ENCODE data around the gene OPN3. TPM values are rescaled to one million over a fixed set of nuclear protein-coding genes. Genes with fewer than 3 reads are reported as not detected.

OPN3 gene
- total RNA-seq, 2 experiments from 2014 or later: 10.7 to 18.9 TPM

DNA sequence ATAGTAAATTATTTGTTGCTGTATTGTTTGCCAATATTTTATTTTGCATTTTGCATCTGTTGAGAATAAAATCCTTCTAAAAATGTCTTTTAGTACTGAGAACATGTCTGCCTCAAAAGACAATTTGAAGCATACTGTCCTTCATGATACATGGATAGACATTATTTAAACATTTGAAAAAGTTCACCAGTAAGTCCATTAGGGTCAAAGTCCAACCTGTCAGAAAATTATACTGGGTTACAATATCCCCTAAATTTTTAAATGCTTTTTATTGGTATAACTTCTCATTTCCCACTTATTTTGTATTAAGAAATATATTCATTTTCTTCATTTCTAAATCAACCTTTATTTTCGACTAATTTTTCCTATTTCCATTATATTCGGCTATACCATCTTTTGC is 9.3 kb downstream of the OPN3 start:
- Histone ChIP-seq H3K9me3 (ENCODE audit: low read length) (no peaks in the 10 kb centered on the region), H3K27ac (ENCODE audit: low read depth, low read length, poor library complexity, severe bottlenecking) (no peak overlapping the region), H3K79me2 (ENCODE audit: insufficient read depth, low read depth, low read length) (0 out of 2 replicates have a peak, but pooled peaks cover 4% of the 10 kb centered on the region), H4K20me1 (ENCODE audit: insufficient read depth, low read length) (no peaks in the 10 kb centered on the region), H3K4me2 (ENCODE audit: low read length) (no peak overlapping the region), H3K36me3 (ENCODE audit: insufficient read depth, low read length) (peaks cover 32% of the 10 kb centered on the region), H2AFZ (ENCODE audit: low read length) (no peak overlapping the region), H3K4me3 (ENCODE audit: low read depth, low read length, poor library complexity, severe bottlenecking) (no peak overlapping the region), H3K9me2 (ENCODE audit: insufficient read depth, low read length) (no peaks in the 10 kb centered on the region), H3K4me1 (ENCODE audit: insufficient read depth, low read length, poor library complexity, severe bottlenecking) (peaks cover 27% of the 10 kb centered on the region)
- CTCF ChIA-PET (ENCODE audit: unreplicated experiment): no interaction called here
- no peak for TF ChIP-seq EZH2phosphoT487 (IDR thresholded peaks at IDR 0.05; ENCODE audit: borderline replicate concordance, low read depth, low read length)
- TF ChIP-seq, protein P1, sequence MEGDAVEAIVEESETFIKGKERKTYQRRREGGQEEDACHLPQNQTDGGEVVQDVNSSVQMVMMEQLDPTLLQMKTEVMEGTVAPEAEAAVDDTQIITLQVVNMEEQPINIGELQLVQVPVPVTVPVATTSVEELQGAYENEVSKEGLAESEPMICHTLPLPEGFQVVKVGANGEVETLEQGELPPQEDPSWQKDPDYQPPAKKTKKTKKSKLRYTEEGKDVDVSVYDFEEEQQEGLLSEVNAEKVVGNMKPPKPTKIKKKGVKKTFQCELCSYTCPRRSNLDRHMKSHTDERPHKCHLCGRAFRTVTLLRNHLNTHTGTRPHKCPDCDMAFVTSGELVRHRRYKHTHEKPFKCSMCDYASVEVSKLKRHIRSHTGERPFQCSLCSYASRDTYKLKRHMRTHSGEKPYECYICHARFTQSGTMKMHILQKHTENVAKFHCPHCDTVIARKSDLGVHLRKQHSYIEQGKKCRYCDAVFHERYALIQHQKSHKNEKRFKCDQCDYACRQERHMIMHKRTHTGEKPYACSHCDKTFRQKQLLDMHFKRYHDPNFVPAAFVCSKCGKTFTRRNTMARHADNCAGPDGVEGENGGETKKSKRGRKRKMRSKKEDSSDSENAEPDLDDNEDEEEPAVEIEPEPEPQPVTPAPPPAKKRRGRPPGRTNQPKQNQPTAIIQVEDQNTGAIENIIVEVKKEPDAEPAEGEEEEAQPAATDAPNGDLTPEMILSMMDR (conservative IDR thresholded peaks at IDR 0.05; ENCODE audit: low read length): no peak
- DNase-seq (ENCODE audit: low spot score): no peak
- BruUV-seq (replicated peaks): no TSS peak
- intact Hi-C loops (cut with micrococcal nuclease; ENCODE audit: unreplicated experiment): no loop called here
- POLR2A ChIA-PET: no interaction called here

DNA sequence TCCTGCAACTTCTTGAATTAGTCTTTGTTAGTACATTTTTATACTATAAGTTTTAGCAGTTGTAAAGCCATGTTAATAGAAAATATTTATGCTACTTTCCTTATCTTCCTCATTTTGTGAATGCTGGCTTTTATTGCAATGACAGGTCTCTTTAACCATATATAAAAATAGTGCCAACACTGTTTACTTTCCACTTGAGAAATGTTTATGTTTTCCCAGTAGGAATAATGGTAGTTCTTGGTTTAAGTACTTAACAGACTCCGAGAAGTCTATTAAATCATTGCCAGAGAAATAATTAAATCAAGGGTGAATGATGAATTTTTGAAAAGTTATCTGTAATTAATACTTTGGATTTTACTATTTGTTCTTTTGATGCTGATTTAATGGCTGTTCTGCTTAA is 9.7 kb downstream of the OPN3 start:
- no peak overlapping the region for H3K4me2 ChIP-seq (ENCODE audit: low read length)
- H3K27ac ChIP-seq (ENCODE audit: low read depth, low read length, poor library complexity, severe bottlenecking): no peak overlapping the region
- no peaks in the 10 kb centered on the region for H4K20me1 ChIP-seq (ENCODE audit: insufficient read depth, low read length)
- H2AFZ ChIP-seq (ENCODE audit: low read length): no peak overlapping the region
- intact Hi-C loops (cut with micrococcal nuclease; ENCODE audit: unreplicated experiment): no loop called here
- DNase-seq (ENCODE audit: low spot score): no peak
- POLR2A ChIA-PET: interaction anchor here (1.7 kb wide), 1 partner anchor 19 kb away, joined by 5 read pairs; no protein-coding TSS in a partner anchor
- 0 out of 2 replicates have a peak, but pooled peaks cover 4% of the 10 kb centered on the region for H3K79me2 ChIP-seq (ENCODE audit: insufficient read depth, low read depth, low read length)
- no peaks in the 10 kb centered on the region for H3K9me2 ChIP-seq (ENCODE audit: insufficient read depth, low read length)
- BruUV-seq (replicated peaks): no TSS peak
- no peaks in the 10 kb centered on the region for H3K9me3 ChIP-seq (ENCODE audit: low read length)
- peaks cover 23% of the 10 kb centered on the region for H3K4me1 ChIP-seq (ENCODE audit: insufficient read depth, low read length, poor library complexity, severe bottlenecking)
- no peak overlapping the region for H3K4me3 ChIP-seq (ENCODE audit: low read depth, low read length, poor library complexity, severe bottlenecking)
- peaks cover 29% of the 10 kb centered on the region for H3K36me3 ChIP-seq (ENCODE audit: insufficient read depth, low read length)
- TF ChIP-seq, protein P1 (conservative IDR thresholded peaks at IDR 0.05; ENCODE audit: low read length): no peak
- TF ChIP-seq EZH2phosphoT487 (IDR thresholded peaks at IDR 0.05; ENCODE audit: borderline replicate concordance, low read depth, low read length): no peak
- CTCF ChIA-PET (ENCODE audit: unreplicated experiment): no interaction called here

DNA sequence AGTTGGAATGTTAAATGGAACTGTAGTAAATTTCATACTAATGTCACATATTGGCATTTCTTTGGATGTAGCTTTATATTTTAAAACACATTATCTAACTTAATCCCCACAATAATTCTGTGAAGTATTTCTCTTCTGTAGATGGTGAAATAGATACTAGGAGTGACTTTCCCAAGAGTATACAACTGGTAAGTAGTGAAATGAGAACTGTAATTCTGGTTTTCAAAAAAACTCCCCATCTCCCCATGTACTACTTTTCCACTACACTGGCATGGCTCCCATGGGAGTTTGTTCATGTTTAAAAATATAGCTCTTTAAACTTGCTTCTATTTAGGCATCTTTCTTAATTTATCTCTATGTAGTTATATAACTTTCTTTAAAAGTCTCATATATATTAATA is 10.2 kb downstream of the OPN3 start:
- H3K79me2 ChIP-seq (ENCODE audit: insufficient read depth, low read depth, low read length): 0 out of 2 replicates have a peak, but pooled peaks cover 4% of the 10 kb centered on the region
- H3K9me2 ChIP-seq (ENCODE audit: insufficient read depth, low read length): no peaks in the 10 kb centered on the region
- no peak for DNase-seq (ENCODE audit: low spot score)
- peaks cover 20% of the 10 kb centered on the region for H3K4me1 ChIP-seq (ENCODE audit: insufficient read depth, low read length, poor library complexity, severe bottlenecking)
- no peak overlapping the region for H2AFZ ChIP-seq (ENCODE audit: low read length)
- no peak overlapping the region for H3K4me2 ChIP-seq (ENCODE audit: low read length)
- TF ChIP-seq, protein P1 (conservative IDR thresholded peaks at IDR 0.05; ENCODE audit: low read length): no peak
- TF ChIP-seq EZH2phosphoT487 (IDR thresholded peaks at IDR 0.05; ENCODE audit: borderline replicate concordance, low read depth, low read length): no peak
- ChIA-PET POLR2A (interaction anchor here (0.7 to 1.7 kb wide), 7 partner anchors 10 to 230 kb away, joined by 3 to 7 read pairs (median 3); partner anchors contain the start of genes CHML and OPN3), CTCF (ENCODE audit: unreplicated experiment) (no interaction called here)
- H4K20me1 ChIP-seq (ENCODE audit: insufficient read depth, low read length): no peaks in the 10 kb centered on the region
- H3K9me3 ChIP-seq (ENCODE audit: low read length): no peaks in the 10 kb centered on the region
- intact Hi-C loops (cut with micrococcal nuclease; ENCODE audit: unreplicated experiment): no loop called here
- peaks cover 25% of the 10 kb centered on the region for H3K36me3 ChIP-seq (ENCODE audit: insufficient read depth, low read length)
- H3K4me3 ChIP-seq (ENCODE audit: low read depth, low read length, poor library complexity, severe bottlenecking): no peak overlapping the region
- H3K27ac ChIP-seq (ENCODE audit: low read depth, low read length, poor library complexity, severe bottlenecking): no peak overlapping the region
- BruUV-seq (replicated peaks): no TSS peak
